Stomach smooth muscle (tissue), 2 donors: Measurements from ENCODE around the gene PLEKHO2.
"Not testable (repeated sequence)": the region's sequence is repeated elsewhere in the genome, so short reads cannot be mapped to it uniquely, and the experiment has no call there.

Source experiments
- H3K27ac ChIP-seq: one replicate; pipeline ENCODE4 v1.7.0; 2013; ENCODE audit warnings: mild to moderate bottlenecking, low read length, inconsistent platforms
- H3K27me3 ChIP-seq, 2 donors: one replicate each; pipeline ENCODE4 v1.7.0; 2013; ENCODE audit warnings: low read length in 2 of 2; ENCODE audit not compliant: insufficient read depth in 2 of 2, control insufficient read depth in 1 of 2
- H3K36me3 ChIP-seq, 2 donors: one replicate each; pipeline ENCODE4 v1.7.0; 2013; ENCODE audit warnings: low read length in 2 of 2; ENCODE audit not compliant: control insufficient read depth in 2 of 2, insufficient read depth in 2 of 2
- H3K4me1 ChIP-seq: one replicate; pipeline ENCODE4 v1.7.0; 2013; ENCODE audit warnings: low read length; ENCODE audit not compliant: control insufficient read depth, insufficient read depth
- H3K4me3 ChIP-seq, 2 donors: one replicate each; pipeline ENCODE4 v1.7.0; 2013; ENCODE audit warnings: low read length in 2 of 2
- H3K9ac ChIP-seq, 2 donors: one replicate each; pipeline ENCODE4 v1.7.0; 2013; ENCODE audit warnings: low read length in 2 of 2, mild to moderate bottlenecking in 1 of 2
- H3K9me3 ChIP-seq, 2 donors: one replicate each; pipeline ENCODE4 v1.7.0; 2013; ENCODE audit warnings: low read length in 2 of 2; ENCODE audit not compliant: control insufficient read depth in 2 of 2
- donor health status: healthy.
- donor health status: Pancreatic carcinoma.

PLEKHO2 gene

DNA sequence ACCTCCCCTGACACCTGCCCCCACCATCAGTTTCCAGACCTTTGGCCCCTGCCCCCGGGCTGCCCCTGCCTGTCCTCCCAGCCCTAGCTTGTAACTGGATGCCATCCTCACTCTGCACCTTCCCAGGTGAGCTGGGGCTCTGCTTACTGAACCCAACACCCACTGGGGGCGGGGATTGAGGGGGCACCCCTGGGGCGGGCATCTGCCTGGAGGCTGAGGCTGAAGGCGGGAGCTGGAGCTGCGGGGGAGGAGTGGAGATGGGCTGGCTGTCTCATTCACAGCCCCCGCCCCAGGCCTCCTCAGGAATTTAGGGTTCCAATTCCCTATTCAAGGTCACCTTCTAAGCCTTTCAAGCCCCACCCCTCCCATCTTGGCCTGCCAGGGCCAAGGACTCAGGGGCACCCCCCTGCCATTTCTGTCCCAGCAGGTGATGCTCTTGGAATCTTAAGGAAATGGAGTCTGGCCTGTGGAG, 33.9 kb upstream of the PLEKHO2 start:
- Histone ChIP-seq H3K36me3 (no peaks in the 10 kb centered on the region), H3K4me1 (peaks cover 49% of the 10 kb centered on the region), H3K9me3 (no peaks in the 10 kb centered on the region), H3K27me3 (no peaks in the 10 kb centered on the region), H3K4me3 (peak overlapping the region; percentile 20 to 54), H3K27ac (peak overlapping the region; percentile 98), H3K9ac (peak overlapping the region; percentile 64 to 71)

DNA sequence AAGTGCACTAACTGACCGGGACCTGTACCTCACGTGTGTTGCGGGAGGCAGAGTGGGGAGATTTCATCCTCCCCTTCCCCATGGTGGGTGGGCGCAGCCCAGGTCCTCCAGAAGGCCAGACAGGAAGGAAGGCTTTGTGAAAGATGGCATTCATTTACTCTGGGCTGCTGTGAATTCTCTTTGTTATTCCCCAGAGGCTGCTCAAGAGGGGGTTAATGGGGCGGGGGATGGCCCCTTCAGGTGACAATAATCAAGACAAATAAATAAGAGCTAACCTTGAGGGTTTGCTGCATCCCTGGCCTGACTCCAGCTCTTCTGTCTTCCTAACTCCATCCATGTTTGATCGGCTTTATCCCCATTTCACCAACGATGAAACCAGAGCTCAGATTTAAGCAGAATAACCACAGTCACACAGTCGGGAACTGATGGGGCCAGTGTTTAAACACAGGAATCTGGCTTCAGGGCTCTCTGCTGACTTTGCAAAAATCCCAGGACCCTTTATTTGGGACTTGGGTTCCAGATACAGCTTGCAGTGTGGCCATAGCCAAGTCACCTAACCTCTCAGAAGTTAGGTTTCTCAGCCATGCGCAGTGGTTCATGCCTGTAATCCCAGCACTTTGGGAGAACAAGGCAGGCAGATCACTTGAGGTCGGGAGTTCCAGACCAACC, 32.8 kb upstream of the PLEKHO2 start:
- peak overlapping the region in 1 of 2 donors; percentile 30 for H3K9ac ChIP-seq
- H3K9me3 ChIP-seq: no peaks in the 10 kb centered on the region
- H3K27ac ChIP-seq: peak overlapping the region; percentile 98
- no peaks in the 10 kb centered on the region for H3K36me3 ChIP-seq
- no peak overlapping the region for H3K4me3 ChIP-seq
- H3K27me3 ChIP-seq: no peaks in the 10 kb centered on the region
- peaks cover 47% of the 10 kb centered on the region for H3K4me1 ChIP-seq

DNA sequence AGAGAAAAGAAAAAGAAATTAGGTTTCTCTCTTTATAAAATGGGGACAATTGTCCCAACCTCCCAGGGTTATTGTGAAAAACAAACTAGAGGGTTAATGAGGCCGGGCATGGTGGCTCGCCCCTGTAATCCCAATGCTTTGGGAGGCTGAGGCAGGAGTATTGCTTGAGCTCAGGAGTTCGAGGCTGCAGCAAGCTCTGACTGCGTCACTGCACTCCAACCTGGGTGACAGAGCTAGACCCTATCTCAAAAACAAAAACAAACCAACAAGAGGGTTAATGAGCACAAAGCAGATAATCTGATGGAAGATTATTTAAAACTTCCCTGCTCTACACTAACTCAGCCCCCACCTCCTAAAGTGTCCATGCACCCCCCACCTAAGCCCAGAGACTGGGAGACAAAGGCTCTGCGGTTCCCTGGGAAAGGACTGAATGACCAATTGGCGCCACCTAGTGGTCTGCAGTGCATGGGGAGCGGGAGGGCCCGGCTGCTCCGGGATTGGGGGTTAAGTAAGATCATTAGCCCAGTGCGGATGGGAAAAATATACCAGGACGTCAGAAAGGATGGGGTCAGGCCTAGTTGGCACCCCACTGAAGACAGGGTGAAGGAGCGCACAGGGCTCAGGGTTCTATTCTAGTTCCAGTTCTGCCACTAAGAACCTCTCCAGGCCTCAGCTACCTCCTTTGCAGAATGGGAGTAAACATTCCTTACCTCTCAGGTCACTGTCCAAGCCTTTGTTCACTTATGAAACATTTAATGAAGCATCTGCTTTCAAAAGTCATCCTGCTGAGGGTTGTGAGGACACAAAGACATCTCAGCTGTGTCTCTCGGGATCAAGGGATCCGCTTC, 31.8 kb upstream of the PLEKHO2 start:
- Histone ChIP-seq H3K36me3 (no peaks in the 10 kb centered on the region), H3K27me3 (no peaks in the 10 kb centered on the region), H3K4me1 (peaks cover 46% of the 10 kb centered on the region), H3K27ac (peak overlapping the region; percentile 98), H3K4me3 (peak overlapping the region in 1 of 2 donors; percentile 35), H3K9me3 (no peaks in the 10 kb centered on the region), H3K9ac (peak overlapping the region in 1 of 2 donors; percentile 62)

DNA sequence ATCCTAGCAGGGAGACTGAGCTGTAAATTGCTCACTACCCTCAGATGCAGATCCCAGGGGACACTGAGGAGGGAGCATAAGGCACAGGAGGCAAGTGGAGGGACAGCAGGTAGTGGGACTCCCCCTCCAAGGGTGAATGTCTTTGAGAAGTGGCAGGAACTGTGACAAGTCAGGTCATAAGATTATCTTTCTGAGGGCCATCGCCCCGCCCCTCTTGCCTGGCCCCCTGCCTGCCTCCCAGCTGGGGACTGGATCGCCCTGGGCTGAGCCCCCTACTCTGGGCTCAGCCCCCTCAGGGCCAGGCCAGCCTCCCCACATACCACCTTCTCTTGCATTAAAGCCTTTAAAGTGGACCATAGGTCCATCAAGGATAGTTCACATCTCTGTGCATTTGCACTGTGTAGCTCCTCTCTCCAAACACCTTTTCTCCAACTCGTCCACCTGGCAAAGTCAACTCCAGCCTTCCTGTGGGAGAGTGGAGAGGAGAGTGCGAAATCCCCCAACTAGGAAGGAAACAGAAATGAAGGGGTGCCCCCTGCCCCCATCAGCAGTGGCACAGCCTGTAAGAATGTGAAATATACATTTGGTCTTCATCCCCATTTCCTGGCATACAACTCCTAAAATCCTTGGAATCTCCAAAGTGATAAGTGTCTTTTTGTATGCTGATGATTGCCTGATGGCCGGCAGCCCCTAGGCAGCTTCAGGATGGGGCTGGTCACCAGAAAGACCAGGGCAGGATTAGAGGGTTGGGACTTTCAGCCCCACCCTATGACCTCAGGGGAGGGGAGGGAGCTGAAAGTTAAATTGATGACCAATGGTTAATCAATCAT, 31.0 kb upstream of the PLEKHO2 start:
- Histone ChIP-seq H3K4me3 (peak overlapping the region in 1 of 2 donors; percentile 35), H3K36me3 (no peaks in the 10 kb centered on the region), H3K27ac (peak overlapping the region; percentile 98), H3K4me1 (peaks cover 46% of the 10 kb centered on the region), H3K9me3 (no peaks in the 10 kb centered on the region), H3K27me3 (no peaks in the 10 kb centered on the region), H3K9ac (peak overlapping the region in 1 of 2 donors; percentile 62)

DNA sequence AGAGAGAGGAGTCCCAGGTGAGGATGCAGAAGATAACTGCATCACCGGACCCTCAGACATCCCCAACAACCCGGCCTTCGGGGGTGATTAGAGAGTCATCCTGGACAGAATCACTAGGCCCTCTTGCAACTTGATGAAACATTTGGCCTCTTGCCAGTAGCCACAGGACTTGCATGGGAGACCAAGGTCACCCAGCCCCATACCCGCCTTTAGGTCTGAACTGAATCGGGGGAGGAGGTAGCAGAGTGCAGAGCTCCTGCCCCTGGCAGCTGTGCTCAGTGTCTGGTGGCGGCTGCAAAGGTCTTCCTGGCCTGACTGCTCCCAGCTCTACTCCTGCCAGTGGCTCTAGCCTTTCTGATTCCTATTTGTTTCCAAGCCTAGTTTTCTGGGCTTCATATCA, 28.6 kb upstream of the PLEKHO2 start:
- Histone ChIP-seq H3K36me3 (no peaks in the 10 kb centered on the region), H3K9ac (no peak overlapping the region), H3K4me1 (peaks cover 25% of the 10 kb centered on the region), H3K9me3 (no peaks in the 10 kb centered on the region), H3K4me3 (no peak overlapping the region), H3K27ac (no peak overlapping the region), H3K27me3 (no peaks in the 10 kb centered on the region)

DNA sequence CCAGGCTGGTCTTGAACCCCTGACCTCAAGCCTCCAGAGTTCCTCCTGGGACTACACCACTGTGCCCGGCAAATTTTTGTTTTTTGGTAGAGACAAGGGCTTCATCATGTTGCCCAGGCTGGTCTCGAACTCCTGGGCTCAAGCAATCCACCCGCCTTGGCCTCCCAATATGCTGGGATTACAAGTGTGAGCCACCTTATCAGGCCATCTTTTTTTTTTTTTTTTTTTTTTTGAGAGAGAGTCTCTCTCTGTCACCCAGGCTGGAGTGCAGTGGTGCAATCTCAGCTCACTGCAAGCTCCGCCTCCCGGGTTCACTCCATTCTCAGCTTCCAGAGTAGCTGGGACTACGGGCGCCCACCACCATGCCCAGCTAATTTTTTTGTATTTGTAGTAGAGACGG, 27.4 kb upstream of the PLEKHO2 start:
- H3K9ac ChIP-seq, H3K4me3 ChIP-seq, H3K36me3 ChIP-seq, H3K27ac ChIP-seq, H3K9me3 ChIP-seq, H3K27me3 ChIP-seq: not testable (repeated sequence)
- H3K4me1 ChIP-seq: peaks cover 15% of the 10 kb centered on the region

DNA sequence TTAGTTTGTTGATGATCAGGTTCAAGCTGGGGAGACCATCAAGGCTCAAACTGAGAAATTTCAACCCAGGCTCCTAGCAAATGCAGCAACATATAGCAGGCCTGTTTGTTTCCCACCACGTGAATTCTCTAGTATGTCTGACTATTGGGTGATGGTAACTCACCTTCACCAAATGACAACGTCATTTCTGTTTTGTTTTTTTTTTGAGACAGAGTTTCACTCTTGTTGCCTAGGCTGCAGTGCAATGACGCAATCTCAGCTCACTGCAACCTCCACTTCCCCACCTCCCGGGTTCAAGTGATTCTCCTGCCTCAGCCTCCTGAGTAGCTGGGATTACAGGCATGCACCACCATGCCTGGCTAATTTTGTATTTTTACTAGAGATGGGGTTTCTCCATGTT, 26.8 kb upstream of the PLEKHO2 start:
- H3K4me1 ChIP-seq: peaks cover 10% of the 10 kb centered on the region
- H3K9ac ChIP-seq: not testable (repeated sequence)

DNA sequence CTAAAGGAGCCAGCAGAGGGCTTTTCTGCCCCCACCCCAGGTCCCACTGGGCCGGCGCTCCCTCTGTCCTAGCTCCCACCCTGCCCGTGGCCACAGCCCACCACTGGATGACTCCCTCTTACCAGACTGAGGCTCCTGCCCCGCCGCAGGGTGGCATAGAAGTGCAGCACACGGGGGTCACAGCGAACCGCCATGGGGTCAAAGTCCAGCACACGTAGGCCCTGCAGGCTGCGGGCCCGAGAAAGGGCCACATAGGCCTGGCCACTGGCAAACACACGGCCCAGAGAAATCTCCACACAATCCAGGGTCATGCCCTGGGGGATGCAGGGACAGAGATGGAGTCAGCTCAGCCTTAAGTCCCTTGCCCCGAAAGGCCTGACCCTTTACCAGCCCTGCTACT, 25.3 kb upstream of the PLEKHO2 start:
- Histone ChIP-seq H3K9ac (no peak overlapping the region), H3K9me3 (no peaks in the 10 kb centered on the region), H3K4me1 (peaks cover 3% of the 10 kb centered on the region), H3K27me3 (no peaks in the 10 kb centered on the region), H3K4me3 (no peak overlapping the region), H3K27ac (no peak overlapping the region), H3K36me3 (no peaks in the 10 kb centered on the region)

More for the DNA sequence above, 26.8 kb upstream of the PLEKHO2 start:
- H3K9me3 ChIP-seq, H3K36me3 ChIP-seq, H3K4me3 ChIP-seq, H3K27me3 ChIP-seq, H3K27ac ChIP-seq: not testable (repeated sequence)

DNA sequence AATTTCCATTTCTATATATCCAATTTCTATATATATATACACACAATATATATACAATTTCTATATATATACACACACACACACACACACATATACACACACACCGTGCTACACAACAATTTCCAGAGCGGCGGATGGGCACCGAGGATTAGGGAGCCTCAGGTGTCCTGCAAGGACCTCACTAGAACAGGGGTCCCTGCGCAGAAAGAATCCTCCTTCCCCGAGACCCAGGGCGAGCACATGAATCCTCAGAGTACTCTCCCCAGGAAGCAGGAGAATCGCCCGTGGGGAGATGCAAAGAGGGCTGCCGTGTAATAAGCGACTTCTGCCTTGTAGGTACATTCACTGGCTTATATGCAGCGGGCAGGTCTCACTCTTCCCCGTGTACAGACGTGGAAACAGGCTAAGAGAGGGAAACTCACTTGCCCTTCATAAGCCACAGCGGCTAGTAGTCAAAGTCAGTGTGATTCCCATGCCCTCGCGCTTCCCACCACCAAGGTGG, 16.7 kb upstream of the PLEKHO2 start:
- peak overlapping the region; percentile 29 to 46 for H3K9ac ChIP-seq
- peak overlapping the region; percentile 74 for H3K27ac ChIP-seq
- H3K4me1 ChIP-seq: peaks cover 28% of the 10 kb centered on the region
- H3K36me3 ChIP-seq: no peaks in the 10 kb centered on the region
- peak overlapping the region; percentile 77 to 86 for H3K4me3 ChIP-seq
- H3K9me3 ChIP-seq: no peaks in the 10 kb centered on the region
- no peaks in the 10 kb centered on the region for H3K27me3 ChIP-seq
